K562 (cell line): ENCODE results near the gene LTA. TPM values are rescaled to one million over a fixed set of nuclear protein-coding genes. Genes with fewer than 3 reads are reported as not detected.

Experiments
- NCOR1 ChIP-seq: fragments of 450-650 bp; IDR thresholded peaks from 2 replicates; pipeline ENCODE4 v1.6.1; 2016; ENCODE audit warnings: mild to moderate bottlenecking, moderate library complexity
- polyA plus RNA-seq, 8 experiments: library from polyadenylated mRNA; depleted of rRNA in 4 of 8; stranded (reverse) in 5 of 8; unstranded in 3 of 8; fragments of >200 nt; fragmentation: Nextera tagmentation in 2 of 8; fragmentation: Illumina TruSeq in 1 of 8; extraction: Ambion mirVana in 2 of 8; extraction: Trizol in 1 of 8; gene quantifications; 2 replicates each; pipeline versions ENCODE4 v1.2.1 to v1.2.3, GENCODE V29; 2011 to 2014; ENCODE audit warnings: inconsistent platforms in 1 of 8, missing spikeins in 1 of 8
- total RNA-seq, 7 experiments: library from RNA; depleted of rRNA in 6 of 7; stranded (reverse); fragments of >200 nt in 6 of 7; fragmentation: Illumina TruSeq in 2 of 7; extraction: Trizol in 2 of 7; gene quantifications; 2 replicates each; pipeline versions ENCODE4 v1.2.1 to v1.2.3, GENCODE V29; 2011 to 2021; ENCODE audit warnings: low replicate concordance in 1 of 7
- TF ChIP-seq, protein P1 (sequence below): fragments of 450-650 bp; IDR thresholded peaks from 2 replicates; pipeline ENCODE4 v1.6.1; 2016; ENCODE audit warnings: low read depth
- TF ChIP-seq, protein P2 (sequence below), 2 experiments: fragments of 450-650 bp in 1 of 2; sonication (generic) in 1 of 2; formaldehyde crosslinking; conservative IDR thresholded peaks; 2 replicates each; pipeline versions ENCODE4 v1.4.0 to v1.8.1; 2020 to 2022; ENCODE audit warnings: mild to moderate bottlenecking in 1 of 2, missing genetic modification reagents in 1 of 2

Gene LTA
- total and polyA plus RNA-seq, 9 of the 15 experiments (the other 6 are each of a cell fraction or from before 2014, with no cell fraction given), result 0.80 TPM; not detected in 8

DNA sequence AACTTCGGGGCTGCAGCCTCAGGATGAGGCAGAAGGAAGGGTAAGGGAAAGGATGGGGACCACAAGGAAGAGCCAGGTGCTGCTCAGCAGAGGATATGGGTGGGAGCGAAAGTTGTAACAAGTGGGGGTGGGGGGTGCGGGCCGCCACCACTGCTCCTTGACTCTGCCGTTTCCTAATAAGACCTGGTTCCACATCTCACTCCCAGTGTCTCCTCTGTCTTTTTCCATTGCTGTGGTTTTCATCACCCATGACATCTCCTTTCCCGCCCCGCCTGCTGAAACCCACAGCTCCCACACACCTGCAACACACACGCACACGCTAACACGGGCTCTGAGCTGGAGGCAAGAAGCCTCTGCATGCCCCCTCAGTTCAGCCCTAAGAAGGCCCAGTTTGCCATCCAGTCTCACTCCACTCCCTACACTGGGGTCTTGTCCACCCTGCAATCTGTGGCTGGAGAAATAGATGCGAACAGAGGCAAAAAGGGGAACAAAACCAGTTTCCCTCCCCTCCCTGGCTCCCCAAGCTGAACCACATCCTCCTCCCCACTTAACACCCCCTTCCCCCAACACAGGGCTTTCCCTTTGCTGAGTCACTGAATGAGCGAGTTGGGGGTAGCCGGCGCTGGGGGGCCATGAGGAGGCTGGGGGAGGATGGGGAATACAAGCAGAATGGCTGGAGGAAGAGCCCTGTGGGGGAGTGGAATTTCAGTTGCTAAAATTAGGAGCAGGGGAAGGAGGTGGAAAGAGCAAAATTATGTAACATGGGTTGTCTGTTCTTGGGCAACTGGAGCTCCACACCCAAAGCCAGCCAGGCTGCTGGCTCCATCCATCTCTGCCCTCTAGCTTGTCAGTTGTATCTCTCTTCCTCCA is 13.2 kb upstream of the LTA start (continued):
- TF ChIP-seq, protein P1, sequence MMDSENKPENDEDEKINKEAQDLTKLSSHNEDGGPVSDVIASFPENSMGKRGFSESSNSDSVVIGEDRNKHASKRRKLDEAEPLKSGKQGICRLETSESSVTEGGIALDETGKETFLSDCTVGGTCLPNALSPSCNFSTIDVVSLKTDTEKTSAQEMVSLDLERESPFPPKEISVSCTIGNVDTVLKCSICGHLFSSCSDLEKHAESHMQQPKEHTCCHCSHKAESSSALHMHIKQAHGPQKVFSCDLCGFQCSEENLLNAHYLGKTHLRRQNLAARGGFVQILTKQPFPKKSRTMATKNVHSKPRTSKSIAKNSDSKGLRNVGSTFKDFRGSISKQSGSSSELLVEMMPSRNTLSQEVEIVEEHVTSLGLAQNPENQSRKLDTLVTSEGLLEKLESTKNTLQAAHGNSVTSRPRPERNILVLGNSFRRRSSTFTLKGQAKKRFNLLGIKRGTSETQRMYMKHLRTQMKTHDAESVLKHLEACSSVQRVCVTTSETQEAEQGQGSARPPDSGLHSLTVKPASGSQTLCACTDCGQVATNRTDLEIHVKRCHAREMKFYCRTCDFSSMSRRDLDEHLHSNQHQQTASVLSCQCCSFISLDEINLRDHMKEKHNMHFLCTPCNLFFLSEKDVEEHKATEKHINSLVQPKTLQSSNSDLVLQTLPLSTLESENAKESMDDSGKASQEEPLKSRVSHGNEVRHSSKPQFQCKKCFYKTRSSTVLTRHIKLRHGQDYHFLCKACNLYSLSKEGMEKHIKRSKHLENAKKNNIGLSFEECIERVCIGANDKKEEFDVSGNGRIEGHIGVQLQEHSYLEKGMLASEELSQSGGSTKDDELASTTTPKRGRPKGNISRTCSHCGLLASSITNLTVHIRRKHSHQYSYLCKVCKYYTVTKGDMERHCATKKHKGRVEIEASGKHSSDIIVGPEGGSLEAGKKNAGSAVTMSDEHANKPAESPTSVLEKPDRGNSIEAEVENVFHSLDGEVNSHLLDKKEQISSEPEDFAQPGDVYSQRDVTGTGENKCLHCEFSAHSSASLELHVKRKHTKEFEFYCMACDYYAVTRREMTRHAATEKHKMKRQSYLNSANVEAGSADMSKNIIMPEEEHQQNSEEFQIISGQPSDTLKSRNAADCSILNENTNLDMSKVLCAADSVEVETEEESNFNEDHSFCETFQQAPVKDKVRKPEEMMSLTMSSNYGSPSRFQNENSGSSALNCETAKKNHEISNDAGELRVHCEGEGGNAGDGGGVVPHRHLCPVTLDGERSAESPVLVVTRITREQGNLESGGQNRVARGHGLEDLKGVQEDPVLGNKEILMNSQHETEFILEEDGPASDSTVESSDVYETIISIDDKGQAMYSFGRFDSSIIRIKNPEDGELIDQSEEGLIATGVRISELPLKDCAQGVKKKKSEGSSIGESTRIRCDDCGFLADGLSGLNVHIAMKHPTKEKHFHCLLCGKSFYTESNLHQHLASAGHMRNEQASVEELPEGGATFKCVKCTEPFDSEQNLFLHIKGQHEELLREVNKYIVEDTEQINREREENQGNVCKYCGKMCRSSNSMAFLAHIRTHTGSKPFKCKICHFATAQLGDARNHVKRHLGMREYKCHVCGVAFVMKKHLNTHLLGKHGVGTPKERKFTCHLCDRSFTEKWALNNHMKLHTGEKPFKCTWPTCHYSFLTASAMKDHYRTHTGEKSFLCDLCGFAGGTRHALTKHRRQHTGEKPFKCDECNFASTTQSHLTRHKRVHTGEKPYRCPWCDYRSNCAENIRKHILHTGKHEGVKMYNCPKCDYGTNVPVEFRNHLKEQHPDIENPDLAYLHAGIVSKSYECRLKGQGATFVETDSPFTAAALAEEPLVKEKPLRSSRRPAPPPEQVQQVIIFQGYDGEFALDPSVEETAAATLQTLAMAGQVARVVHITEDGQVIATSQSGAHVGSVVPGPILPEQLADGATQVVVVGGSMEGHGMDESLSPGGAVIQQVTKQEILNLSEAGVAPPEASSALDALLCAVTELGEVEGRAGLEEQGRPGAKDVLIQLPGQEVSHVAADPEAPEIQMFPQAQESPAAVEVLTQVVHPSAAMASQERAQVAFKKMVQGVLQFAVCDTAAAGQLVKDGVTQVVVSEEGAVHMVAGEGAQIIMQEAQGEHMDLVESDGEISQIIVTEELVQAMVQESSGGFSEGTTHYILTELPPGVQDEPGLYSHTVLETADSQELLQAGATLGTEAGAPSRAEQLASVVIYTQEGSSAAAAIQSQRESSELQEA, result no peak
- peak; percentile 68 for TF ChIP-seq NCOR1
- TF ChIP-seq, protein P2, sequence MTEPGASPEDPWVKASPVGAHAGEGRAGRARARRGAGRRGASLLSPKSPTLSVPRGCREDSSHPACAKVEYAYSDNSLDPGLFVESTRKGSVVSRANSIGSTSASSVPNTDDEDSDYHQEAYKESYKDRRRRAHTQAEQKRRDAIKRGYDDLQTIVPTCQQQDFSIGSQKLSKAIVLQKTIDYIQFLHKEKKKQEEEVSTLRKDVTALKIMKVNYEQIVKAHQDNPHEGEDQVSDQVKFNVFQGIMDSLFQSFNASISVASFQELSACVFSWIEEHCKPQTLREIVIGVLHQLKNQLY (CRISPR knock-in tag; conservative IDR thresholded peaks at IDR 0.05), result no peak
